ENCODE data around the gene HRH2.

The HRH2 gene

GRCh38 chr5:175677571-175677970 is 19.7 kb downstream of the HRH2 start:
- Histone ChIP-seq H3K4me3 (replicated peaks; ENCODE audit: insufficient read depth, low read length) (no peak overlapping the region), H3K27ac (replicated peaks) (no peak overlapping the region), H3K27me3 (ENCODE audit: insufficient read depth, poor library complexity, severe bottlenecking) (no peaks in the 10 kb centered on the region)
- no peak for DNase-seq (ENCODE audit: low read depth in 1 of 2, low spot score in 1 of 2)
- TF ChIP-seq SPI1 (IDR thresholded peaks at IDR 0.05; ENCODE audit: borderline replicate concordance, low read depth), result peak; percentile 73
- no peak for TF ChIP-seq POLR2AphosphoS5 (IDR thresholded peaks at IDR 0.05; ENCODE audit: low read depth)
- TF ChIP-seq REST (IDR thresholded peaks at IDR 0.05; ENCODE audit: insufficient replicate concordance, low read depth), result no peak
- no peak for TF ChIP-seq CTCF (IDR thresholded peaks at IDR 0.05; ENCODE audit: insufficient read depth, low read length)

GRCh38 chr5:175678074-175678473 is 20.2 kb downstream of the HRH2 start:
- no peak for TF ChIP-seq POLR2AphosphoS5 (IDR thresholded peaks at IDR 0.05; ENCODE audit: low read depth)
- no peak for TF ChIP-seq CTCF (IDR thresholded peaks at IDR 0.05; ENCODE audit: insufficient read depth, low read length)
- TF ChIP-seq GABPA (IDR thresholded peaks at IDR 0.05; ENCODE audit: low read depth), result no peak
- no peak for TF ChIP-seq SPI1 (IDR thresholded peaks at IDR 0.05; ENCODE audit: borderline replicate concordance, low read depth)
- TF ChIP-seq REST (IDR thresholded peaks at IDR 0.05; ENCODE audit: insufficient replicate concordance, low read depth), result no peak
- no peaks in the 10 kb centered on the region for H3K27me3 ChIP-seq (ENCODE audit: insufficient read depth, poor library complexity, severe bottlenecking)
- H3K4me3 ChIP-seq (replicated peaks; ENCODE audit: insufficient read depth, low read length), result no peak overlapping the region
- no peak for DNase-seq (ENCODE audit: low read depth in 1 of 2, low spot score in 1 of 2)
- no peak overlapping the region for H3K27ac ChIP-seq (replicated peaks)

- no peak for TF ChIP-seq REST (IDR thresholded peaks at IDR 0.05; ENCODE audit: insufficient replicate concordance, low read depth)
- no peak for TF ChIP-seq SPI1 (IDR thresholded peaks at IDR 0.05; ENCODE audit: borderline replicate concordance, low read depth)
- no peak for TF ChIP-seq POLR2AphosphoS5 (IDR thresholded peaks at IDR 0.05; ENCODE audit: low read depth)
- TF ChIP-seq GABPA (IDR thresholded peaks at IDR 0.05; ENCODE audit: low read depth), result no peak
- no peak for TF ChIP-seq CTCF (IDR thresholded peaks at IDR 0.05; ENCODE audit: insufficient read depth, low read length)
- H3K27ac ChIP-seq (replicated peaks), result no peak overlapping the region
- H3K4me3 ChIP-seq (replicated peaks; ENCODE audit: insufficient read depth, low read length), result no peak overlapping the region
- no peak for DNase-seq (ENCODE audit: low read depth in 1 of 2, low spot score in 1 of 2)
- H3K27me3 ChIP-seq (ENCODE audit: insufficient read depth, poor library complexity, severe bottlenecking), result no peaks in the 10 kb centered on the region
Observed at GRCh38 chr5:175679411-175679810, 21.5 kb downstream of the HRH2 start.

Data from HL-60 (cell line).